GM21390 (cell line): ENCODE data around the gene PTGER3.
"Not testable (repeated sequence)": the region's sequence is repeated elsewhere in the genome, so short reads cannot be mapped to it uniquely, and the experiment has no call there.

Experiments
- ATAC-seq: cut with Tn5 transposase; IDR thresholded peaks from one replicate; pipeline ENCODE4 v1.9.1; 2021; ENCODE audit not compliant: unreplicated experiment

Gene PTGER3

DNA sequence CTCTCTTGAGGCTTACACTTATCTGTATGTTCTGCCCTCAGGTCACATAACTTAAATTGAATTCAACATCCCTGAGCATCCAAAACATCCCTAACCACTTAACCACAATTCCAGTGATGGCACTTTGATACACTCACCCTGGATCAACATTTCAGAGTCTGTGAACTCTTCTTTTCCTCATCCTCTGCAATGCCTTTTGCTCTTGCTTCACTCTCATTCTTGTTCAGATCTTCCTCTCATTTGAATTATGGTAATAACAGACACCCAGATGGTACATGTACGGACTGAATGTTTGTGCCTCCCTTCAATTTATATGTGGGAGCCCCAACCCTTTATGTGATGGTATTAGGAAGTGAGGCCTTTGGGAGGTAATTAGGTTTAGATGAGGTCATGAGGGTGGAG is 33.4 kb downstream of the PTGER3 start:
- no peak for ATAC-seq

DNA sequence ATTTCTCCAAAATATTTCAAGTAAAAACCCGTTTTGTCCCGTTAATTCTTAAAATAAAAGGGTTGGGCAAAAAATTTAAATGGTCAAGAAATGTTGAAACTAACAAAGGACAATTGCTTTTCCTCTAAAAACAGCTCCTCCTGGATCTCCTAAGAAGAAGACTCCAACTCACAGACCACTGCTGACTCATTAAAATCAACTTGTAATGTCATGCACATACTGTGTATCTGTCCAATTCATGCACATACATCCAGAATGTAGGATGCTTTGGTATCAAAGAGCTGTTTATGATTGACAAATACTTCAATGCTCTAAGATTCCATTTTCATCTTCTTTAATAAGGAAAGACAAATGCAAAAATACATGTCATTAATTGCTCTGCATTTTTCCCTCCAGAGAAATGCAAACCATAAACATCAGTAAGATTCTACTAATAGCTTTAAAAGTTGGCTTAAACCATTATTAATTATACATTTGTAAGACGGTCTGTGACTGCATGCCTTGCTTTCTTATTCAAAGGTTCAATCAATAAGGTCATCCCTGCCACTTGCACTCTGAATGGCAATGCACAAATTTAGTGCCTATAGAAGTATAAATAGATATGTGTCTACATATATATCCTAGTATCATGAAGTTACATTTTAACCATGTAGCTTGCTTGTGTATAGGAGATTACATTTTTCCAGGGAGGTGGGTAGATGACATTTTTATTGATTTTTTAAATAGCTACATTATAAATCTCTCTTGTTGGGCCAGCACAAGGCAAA is 44.7 kb downstream of the PTGER3 start:
- ATAC-seq, result no peak

DNA sequence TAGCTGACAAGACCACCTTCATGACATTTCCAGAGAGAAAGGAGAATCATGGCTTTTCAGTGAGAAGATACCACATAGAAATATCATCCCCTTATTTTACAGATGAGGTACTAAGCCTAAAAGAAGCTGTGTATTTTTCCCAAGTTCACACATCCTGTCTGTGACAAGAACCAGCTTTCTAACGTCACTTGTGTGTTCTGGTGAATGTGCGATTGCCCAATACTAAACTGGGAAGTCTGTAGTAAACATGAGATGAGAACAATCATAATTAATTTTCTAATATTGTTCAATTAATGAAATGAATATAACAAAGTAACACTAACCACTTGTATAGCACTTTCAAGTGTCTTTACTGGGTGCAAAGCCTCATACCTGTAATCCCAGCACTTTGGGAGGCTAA is 46.0 kb downstream of the PTGER3 start:
- no peak for ATAC-seq

DNA sequence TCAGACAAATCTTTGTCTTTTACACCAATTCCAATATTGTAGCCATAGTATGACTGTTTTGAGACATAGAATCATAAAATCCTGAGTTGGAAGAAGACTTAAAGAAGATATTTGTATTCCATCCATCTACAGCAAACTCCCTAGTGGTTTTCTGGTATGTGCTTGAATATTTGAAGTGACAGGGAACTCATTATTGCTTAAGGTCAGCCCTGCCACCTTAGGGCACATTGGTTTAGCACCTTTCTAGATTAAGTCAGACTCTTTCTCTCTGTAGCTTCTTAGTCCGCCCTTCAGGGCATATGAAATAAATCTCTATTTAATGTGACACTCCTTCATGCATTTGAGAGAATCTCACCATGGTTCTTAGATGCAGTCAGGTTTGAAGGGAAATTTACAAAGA is 49.8 kb downstream of the PTGER3 start:
- ATAC-seq, result no peak

DNA sequence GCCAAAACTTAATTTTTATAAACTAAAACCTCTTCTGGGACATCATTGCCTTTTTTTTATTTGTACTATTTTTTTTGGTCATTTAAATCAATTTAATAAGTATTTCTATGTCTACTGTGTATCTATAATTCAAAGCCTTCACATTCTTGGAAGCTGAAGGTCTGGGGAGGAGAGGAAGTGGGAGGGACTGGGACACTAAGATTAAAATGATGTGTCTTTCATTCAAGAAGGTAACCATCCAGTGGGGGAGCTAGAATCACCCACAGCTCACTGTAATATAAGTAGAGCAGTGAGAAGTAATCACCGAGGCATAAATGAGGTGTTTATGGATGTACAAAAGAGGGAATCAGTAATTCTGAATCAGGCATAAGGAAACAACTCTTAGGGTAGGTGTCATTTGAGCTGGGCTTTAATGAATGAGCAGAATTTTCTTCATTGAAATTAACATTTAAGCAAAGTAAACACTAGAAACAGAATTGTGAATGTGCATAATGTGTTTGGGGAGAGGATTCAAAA is 52.8 kb downstream of the PTGER3 start:
- no peak for ATAC-seq

DNA sequence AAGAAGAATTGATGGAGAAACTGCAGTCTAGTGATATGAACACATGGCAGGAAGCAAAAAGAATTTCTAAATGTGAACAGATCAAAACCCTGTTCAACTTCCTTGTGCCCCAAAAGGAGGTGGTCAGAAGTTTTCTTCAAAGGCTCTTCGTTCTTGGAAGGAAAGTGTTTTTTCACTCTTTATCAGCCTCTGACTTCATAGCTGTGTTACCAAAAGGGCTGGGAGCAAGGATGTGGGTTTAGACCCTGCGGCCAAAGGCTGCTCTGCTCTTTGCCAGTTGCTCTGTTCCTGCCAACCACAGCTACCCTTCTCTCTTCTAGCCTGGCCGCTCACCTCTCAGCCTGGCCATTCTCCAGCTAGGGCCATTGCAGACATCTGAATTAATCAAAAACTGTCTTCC is 53.8 kb downstream of the PTGER3 start:
- no peak for ATAC-seq

DNA sequence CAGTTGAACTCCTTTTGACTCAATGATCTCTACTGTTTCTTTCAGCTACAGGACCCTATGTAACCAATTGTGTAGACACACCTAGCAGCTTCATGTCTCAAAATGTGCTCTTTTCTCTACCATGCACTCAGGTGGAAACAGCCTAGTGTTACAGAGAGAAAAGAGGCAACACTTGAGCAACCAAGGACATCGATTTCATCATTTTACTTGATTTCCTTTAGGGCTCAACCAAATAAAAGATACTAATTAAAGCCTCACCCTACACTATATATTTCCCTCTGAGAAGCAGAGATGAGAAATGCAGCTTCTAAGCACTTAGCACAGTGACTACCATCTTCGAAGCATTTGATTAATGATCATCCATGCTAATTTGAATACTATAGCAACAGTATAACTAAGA is 55.1 kb downstream of the PTGER3 start:
- ATAC-seq, result no peak

DNA sequence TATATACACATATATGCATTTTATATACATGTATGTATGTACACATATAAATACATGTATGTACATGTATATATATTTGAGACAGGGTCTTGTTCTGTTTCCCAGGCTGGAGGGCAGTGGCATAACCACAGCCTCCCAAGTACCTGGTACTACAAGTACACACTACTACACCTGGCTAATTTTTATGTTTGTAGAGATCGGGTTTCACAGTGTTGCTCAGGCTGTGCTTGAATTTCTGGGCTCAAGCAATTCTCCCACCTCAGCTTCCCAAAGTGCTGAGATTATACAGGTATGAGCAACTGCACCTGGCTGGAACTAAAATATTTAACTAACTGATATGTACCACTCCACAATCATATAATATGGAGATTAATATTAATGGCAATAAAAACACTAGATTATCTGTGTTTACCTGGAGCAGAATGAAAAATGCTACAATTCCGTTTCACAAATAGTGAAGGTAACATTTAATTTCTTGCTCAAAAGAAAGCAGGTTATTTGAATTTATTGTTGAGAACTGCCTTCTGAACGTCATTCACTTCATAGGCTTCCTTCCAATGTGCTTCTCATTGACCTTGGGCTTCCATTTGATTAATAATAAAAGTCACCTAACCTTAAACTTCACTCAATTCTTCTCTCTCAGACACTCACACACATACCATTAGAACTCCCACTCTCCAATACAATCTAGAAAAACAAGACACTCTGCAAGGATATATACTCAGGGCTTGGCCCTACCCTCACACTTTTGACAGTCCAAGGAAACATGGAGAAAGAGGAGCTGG is 57.0 kb downstream of the PTGER3 start:
- ATAC-seq, result no peak

DNA sequence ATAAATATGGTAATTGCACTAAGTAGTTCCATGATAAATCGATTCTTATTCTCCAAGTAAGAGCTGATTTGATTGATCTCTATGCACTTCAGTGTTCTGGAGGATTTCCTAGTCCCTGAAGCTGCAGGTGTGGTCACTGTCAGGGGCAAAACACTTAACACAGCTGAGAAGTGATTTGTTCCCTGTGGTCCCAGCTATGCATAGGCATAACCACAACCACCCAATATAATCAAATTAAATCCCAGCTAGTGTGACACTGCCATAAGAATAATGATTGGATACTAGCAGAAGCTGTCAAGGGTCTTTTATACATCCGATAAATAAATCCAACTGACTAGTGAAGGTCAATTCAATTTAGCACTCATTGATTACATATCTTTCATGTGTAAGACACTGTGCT is 60.1 kb downstream of the PTGER3 start:
- no peak for ATAC-seq

DNA sequence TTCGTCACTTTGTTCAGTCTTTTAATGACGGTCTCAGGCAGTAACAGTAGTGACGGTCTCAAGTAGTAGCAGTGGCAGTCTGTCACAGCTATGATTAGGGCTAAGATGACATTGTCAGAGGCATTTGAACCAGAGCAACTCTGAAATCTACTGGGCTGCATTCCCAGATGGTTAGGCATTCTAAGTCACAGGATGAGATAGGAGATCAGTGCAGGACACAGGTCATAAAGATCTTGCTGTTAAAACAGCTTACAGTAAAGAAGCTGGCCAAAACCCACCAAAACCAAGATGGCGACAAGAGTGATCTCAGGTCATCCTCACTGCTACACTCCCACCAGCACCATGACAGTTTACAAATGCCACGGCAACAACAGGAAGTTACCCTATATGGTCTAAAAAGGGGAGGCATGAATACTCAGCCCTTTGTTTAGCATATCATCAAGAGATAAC is 61.8 kb downstream of the PTGER3 start:
- ATAC-seq, result not testable (repeated sequence)

DNA sequence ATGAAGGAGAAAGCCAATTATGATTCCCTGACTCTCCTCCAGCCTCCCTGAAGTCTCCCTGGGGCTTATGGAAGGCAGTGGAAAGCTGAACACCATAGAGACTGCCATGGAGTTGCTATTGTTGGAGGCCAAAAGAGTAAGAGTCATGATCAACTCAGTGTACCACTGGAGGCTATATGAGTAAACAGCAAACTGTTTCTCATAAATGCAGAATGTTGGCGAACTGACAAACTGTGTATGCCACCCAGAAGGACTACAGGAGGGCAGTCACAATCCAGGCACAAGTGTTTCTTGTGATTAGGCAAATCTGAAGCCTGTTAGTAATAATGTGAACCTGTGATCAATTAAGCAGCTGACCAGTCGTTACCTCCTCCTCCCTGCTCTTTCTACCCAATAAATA is 62.3 kb downstream of the PTGER3 start:
- not testable (repeated sequence) for ATAC-seq

DNA sequence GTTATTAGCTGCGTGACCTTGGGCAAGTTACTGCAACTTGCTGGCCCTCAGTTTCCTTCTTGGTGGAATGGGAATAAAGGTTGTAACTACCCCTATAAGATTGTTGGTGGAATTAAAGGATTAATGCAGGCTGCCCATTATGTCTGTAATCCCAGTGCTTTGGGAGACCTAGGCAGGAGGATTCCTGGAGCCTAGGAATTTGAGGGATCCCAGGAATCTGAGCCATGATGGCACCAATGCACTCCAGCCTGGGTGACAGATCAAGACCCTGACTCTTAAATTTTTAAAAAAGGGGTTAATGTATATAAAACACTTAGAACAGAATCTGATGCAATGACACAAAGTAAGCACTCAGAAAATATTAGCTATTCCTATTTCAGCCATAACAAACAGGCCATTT is 67.3 kb downstream of the PTGER3 start:
- ATAC-seq, result no peak

DNA sequence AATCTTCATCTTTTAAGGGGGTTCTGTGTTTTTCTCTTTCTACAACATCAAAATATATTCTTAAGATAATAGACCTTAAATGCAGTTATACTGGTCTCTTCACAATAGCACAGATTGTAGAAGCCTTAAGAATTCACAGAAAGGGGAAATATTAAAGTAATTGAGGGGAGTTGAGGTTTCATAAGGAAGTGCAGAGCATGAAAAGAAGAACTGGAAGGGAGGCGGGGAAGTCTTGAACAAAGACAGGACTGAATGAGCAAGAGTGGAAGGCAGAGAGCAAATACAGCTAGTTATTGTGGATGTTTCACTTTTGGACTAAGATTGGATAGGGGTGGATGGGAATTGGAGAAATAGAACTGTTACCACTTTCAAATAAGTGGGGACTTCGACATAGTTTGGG is 67.7 kb downstream of the PTGER3 start:
- ATAC-seq, result no peak

DNA sequence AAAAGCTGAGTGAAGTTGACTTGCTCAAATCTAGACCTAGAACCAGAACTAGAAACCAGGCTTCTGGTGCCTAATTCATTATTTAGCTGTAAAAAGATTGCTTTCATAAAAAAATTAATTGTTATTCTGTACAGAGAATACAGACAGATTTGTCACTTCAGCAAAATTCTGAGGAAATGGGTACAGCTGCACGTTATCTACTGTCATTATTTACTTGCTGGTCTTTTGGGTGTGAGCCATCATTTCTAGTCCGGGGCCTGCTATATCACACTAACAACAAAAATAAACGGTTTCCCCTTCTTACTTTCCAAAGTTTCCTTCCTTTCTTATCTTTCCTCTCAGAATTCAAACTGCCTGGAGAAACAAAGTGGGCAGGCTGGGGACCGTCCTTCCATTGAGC is 68.3 kb downstream of the PTGER3 start:
- no peak for ATAC-seq

DNA sequence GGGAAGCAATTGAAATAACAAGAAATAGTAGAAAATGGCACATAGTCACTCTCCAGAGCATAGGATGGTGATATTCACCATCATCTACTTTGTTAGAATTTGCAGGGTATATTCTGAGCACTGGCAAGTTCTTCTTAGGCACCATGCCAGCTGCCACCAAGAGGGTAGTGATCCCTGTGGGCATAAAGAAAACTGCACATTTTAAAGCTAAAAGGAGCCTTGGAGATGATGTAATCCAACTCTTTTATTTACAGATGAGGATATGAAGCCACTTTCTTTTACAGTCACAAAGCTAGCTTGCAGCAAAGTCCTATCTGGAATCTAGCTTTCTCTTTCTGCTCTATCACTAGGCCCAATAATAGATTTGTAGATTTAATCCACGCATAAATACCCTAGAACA is 69.0 kb downstream of the PTGER3 start:
- ATAC-seq, result no peak

DNA sequence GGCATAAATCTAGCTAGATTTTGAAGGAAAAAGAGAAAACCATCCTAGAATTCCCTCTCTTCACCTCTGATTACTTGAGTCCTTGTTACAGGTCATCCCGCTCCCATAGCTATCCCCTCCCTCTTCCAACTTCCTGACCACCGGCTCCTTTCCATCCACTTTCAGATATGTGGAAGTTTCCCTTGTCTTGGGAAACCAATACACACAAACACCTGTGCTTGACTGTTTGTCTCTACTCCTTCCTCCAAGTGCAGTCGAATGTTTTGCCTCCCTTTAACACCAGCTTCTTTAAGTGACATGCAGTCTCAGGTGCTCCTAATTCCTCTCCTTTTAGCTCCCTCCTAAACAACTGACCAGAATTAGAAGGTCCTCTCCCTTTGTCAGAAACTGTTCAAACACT is 70.0 kb downstream of the PTGER3 start:
- no peak for ATAC-seq

DNA sequence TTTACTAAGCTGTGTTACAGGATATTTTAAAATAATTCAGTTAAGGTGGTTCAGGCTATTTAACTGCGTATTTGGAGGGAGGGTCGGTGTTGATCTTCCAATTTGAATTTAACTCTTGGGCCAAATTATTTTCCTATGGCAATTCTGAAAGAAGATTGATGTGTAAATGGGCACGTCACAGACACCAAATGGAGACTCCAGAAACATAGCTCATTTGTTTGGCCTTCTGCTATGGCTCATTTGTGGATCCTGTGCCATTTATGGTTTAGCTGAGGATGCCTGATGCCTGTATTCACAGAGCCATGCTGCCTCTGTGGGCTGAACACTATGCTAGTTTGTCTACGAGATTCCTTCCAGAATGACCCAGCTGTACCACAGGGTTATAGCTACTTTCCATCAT is 70.6 kb downstream of the PTGER3 start:
- no peak for ATAC-seq

DNA sequence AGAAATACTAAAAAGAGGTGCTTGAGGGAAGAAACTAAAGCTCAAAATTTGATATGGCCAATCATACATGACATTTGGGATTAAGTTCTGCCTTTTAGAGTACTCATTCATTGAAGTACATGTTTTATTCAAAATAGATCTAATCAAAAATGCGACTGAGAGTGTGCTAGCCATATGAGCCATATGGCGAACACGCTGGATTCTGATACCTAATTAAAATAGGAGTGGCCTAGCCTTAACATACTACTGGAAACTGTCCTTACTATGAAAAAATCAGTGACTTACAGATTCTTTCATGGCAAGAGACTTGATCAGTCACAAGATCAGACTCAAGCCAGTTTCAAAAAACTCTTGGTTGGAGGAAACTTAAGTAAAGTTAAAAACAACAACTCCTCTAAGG is 73.9 kb downstream of the PTGER3 start:
- ATAC-seq, result no peak

DNA sequence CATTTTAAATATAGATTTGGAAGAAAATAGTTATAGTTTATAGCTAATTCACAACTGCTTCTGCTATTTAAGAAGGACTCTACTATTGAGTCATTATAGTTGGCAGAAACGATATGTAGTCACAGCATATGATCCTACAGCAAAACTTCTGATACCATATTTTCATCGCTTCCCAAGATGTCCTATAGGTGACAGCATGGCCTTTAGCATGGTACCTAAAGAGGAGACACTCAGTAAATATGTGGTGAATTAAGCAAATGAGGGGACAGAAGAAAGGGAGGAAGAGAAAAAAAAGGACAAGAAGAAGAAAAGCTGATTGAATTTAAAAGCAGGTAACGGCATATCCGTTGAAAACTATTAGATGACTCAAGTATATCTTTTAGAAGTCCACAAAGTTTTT is 77.2 kb downstream of the PTGER3 start:
- ATAC-seq, result no peak

DNA sequence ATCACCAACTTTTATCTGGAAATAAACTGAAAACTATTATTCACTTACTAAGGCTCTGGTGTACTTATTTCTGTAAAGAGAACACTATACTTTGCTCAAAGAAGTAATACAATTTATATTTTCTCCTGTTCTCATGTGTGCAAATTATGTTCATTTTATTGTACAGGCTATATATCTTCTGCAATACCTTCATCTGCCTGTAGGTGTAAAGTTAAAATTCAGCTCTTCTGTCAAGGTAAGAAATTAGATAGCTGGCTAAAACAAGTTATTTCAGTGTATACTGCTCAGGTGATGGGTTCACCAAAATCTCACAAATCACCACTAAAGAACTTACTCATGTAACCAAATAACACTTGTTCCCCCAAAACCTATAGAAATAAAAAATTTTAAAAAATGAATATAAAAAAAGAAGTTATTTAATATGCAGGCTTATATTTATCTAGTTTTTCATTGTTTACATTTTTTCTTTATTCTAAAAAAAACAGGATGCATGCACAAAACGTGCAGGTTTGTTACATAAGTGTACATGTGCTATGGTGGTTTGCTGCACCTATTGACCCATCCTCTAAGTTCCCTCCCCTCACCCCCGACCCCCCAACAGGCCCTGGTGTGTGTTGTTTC is 81.5 kb downstream of the PTGER3 start:
- no peak for ATAC-seq

DNA sequence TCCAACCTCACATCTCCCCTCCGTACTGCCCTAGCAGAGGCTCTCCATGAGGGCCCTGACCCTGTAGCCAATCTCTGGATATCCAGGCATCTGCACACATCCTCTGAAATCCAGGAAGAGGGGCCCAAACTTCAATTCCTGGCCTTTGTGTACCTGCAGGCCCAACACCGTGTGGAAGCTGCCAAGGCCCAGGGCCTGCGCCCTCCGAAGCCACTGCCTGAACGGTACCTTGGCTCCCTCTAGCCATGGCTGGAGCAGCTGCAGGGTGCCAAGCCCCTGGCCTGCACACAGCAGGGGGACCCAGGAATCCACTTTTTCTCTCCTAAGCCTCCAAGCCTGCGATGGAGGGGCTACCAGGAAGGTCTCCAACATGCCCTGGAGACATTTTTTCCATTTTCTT is 84.2 kb downstream of the PTGER3 start:
- no peak for ATAC-seq
